Measurements from ENCODE around the gene UFSP2.

GRCh38 chr4:185369731-185370130, 56.0 kb downstream of the UFSP2 start:
- no peak for TF ChIP-seq POLR2A (IDR thresholded peaks at IDR 0.05; ENCODE audit: low read length)
- no peak for TF ChIP-seq GATA1 (IDR thresholded peaks at IDR 0.05; ENCODE audit: low read depth, low read length)

All from erythroblast (primary cell).